ENCODE measurements around the gene MYH9.

Gene MYH9

DNA sequence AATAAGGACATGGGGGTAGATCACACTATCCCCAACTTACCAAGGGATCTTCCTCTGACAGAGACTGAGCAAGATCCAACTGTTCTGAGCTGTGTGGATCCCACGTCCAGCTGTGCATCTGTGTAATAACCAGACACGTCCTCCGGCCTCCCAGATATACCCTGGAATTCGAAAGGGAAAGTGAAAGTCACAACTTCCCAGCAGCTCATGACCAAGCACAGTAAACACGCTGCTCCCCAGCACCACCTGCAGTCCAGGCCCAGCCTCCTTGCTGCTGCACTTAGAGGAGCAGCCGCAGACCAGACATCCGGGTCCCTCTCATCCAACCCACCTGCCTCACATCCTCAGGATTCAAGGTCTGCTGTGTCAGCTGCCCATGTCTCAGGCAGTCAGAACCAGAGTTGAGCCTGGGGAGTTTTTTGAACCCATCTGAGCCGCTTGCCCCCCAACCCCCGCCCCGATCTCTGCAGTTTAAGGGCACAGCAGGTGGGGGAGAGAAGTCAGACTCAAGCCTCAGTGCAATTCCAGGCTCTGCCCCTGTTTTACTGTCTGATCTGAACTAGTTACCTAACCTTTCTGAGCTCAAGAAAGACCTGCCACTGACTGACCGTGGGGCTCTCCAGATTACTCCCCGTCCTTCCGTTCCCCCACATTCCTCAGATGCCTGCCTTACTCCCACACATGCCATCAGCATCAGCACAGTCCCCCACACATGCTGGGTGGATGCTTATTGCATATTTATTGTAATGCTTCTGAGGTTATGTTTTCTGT lies 148.2 kb downstream of the MYH9 start, which contains the start of gene APOL2:
TSS of gene APOL2 (minus strand) at position 127 of the 771 bp plus-strand sequence. CDS start 6,365 bp downstream, outside the sequence.
- peak; percentile 80 for DNase-seq (ENCODE audit: low spot score)
- in situ Hi-C loops (cut with MboI; ENCODE audit: low pct_unique_long_range_greater_than_20kb, low sequenced_read_pairs, unreplicated experiment), result no loop called here
- TF ChIP-seq, protein P1, sequence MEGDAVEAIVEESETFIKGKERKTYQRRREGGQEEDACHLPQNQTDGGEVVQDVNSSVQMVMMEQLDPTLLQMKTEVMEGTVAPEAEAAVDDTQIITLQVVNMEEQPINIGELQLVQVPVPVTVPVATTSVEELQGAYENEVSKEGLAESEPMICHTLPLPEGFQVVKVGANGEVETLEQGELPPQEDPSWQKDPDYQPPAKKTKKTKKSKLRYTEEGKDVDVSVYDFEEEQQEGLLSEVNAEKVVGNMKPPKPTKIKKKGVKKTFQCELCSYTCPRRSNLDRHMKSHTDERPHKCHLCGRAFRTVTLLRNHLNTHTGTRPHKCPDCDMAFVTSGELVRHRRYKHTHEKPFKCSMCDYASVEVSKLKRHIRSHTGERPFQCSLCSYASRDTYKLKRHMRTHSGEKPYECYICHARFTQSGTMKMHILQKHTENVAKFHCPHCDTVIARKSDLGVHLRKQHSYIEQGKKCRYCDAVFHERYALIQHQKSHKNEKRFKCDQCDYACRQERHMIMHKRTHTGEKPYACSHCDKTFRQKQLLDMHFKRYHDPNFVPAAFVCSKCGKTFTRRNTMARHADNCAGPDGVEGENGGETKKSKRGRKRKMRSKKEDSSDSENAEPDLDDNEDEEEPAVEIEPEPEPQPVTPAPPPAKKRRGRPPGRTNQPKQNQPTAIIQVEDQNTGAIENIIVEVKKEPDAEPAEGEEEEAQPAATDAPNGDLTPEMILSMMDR (IDR thresholded peaks at IDR 0.05; ENCODE audit: extremely low read depth, insufficient read depth, missing control alignments), result peak; percentile 74

DNA sequence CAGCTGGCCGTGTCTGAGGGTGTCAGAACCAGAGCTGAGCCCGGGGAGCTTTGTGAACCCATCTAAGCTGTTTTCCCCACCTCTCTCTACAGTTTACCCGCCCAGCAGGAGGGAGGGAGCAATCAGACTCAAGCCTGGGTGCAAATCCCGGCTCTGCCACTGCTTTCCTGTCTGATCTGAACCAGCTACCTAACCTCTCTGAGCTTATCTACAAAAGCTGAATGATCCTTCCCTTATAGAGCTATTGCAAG lies 148.7 kb downstream of the MYH9 start:
- TF ChIP-seq, protein P1 (IDR thresholded peaks at IDR 0.05; ENCODE audit: extremely low read depth, insufficient read depth, missing control alignments), result no peak
- DNase-seq (ENCODE audit: low spot score), result no peak

DNA sequence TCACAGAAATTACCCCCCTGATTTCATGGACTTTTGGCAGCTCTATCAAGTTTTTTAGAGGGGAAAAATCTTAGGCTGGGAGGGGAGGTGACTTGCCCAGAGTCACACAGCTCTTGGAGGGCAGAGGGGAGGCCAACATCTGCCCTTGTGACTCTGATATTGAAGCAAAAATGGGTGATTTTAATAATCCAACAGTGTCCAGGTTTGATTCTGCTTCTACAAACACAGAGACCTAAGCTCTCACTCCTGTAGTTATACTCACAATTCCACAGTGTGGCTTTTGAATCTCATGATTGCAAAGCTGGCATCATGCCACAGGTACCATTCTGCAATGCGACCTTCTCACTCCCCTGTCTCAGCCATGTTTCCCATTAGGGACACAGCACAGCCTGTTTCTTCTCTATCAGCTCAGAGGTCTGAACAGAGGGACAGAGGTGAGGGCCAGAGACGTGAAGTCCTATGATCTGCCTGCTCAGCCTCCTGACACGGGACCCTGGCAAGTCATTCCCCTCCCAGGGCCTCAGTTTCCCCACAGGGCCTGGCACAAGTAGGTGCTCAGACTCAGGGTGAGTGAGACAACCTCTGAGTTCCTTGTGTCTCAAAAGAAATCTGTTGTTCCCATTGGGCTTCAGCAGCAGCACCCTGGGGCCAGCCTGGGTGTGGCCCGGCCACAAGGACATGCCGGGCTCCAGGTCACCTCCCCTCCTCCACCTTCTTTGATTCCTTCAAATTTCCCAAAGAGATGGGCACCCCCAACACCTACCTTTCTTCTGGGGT lies 149.2 kb downstream of the MYH9 start:
- in situ Hi-C loops (cut with MboI; ENCODE audit: low pct_unique_long_range_greater_than_20kb, low sequenced_read_pairs, unreplicated experiment), result no loop called here
- TF ChIP-seq, protein P1 (IDR thresholded peaks at IDR 0.05; ENCODE audit: extremely low read depth, insufficient read depth, missing control alignments), result no peak
- DNase-seq (ENCODE audit: low spot score), result no peak

More for the DNA sequence above, 148.7 kb downstream of the MYH9 start:
- in situ Hi-C loops (cut with MboI; ENCODE audit: low pct_unique_long_range_greater_than_20kb, low sequenced_read_pairs, unreplicated experiment), result no loop called here

DNA sequence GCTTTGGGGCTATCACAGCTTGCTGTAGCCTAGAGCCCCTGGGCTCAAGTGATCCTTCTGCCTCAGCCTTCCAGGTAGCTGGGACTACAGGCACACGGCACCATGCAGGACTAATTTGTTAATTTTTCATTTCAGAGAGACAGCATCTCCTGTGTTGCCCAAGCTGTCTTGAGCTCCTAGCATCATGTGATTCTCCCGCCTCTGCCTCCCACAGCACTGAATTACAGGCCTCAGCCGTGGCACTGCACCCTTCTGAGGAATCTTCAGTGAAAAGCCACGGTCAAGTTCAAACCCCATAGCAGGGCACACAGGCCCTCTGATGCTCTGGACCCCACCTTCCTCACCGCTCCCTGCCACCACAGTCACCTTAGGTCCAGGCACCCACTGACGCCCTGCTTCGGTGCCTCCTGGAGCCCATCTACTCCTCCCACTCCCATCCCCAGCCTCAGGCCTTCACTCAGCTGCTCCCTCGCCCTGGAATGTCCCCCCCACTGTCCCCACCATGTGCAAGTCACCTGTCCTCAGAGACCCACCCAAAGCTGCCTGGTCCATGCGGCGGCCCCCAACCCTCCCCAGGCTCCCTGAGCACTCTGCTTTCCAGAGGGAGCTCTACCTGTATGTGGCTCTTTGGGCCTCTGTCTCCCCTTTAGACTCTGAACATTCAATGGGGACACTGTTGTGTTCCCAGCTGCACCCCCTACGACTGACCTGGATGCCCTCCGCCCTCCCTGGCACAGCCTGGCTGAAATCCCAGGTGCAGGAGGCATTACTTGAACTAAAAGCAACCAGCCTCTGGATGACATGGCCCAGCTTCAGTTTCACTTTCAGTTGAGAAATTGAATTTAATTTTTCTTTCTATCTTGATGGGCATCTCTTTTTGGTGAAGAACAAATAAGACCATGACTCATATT lies 150.1 kb downstream of the MYH9 start:
- peak; percentile 21 for DNase-seq (ENCODE audit: low spot score)
- in situ Hi-C loops (cut with MboI; ENCODE audit: low pct_unique_long_range_greater_than_20kb, low sequenced_read_pairs, unreplicated experiment), result no loop called here

DNA sequence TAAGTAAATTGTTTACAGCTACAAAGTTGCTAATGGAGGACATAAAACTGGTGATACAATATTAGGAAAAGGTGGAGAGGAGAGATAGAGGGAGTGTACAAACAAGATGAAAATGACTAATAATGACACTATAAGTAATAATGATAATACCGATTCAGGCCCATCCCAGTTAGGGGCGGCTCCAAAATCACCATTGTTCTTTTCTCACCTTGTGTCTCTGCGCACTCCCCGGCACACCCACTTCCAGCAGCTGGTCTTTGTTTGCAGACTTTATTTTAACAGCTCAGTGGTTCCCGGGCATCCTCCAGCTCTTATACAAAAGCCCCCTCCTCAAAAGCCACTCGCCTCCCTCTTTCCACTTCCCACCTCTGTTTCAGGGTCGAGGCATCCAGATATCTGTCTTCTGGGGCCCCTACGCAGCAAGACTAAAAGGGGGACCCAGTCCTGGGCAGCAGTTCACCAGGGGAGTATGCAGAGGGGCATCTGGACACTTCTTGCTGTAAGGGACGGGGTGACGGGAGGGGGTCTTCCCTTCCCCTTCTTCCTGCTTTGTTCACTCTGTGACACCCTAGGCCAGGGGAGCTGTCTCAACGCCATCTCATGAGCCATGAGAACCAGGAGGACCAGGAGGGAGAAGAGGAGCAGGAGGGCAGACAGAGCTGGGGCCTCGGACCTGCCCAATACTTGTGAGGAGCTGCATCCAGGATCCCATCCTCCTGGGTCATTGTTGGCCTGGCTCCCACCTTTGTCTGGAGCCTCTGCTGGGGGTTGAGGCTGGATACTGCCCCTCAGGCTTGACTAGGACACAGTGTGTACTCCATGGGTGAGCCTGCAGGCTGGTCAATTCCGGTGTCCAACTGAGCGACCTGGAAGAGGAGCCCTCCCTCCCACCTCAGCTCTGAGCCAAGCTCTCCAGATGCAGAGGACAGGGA lies 151.1 kb downstream of the MYH9 start:
- TF ChIP-seq, protein P1 (IDR thresholded peaks at IDR 0.05; ENCODE audit: extremely low read depth, insufficient read depth, missing control alignments), result no peak
- in situ Hi-C loops (cut with MboI; ENCODE audit: low pct_unique_long_range_greater_than_20kb, low sequenced_read_pairs, unreplicated experiment), result no loop called here
- no peak for DNase-seq (ENCODE audit: low spot score)

More for the DNA sequence above, 150.1 kb downstream of the MYH9 start:
- TF ChIP-seq, protein P1 (IDR thresholded peaks at IDR 0.05; ENCODE audit: extremely low read depth, insufficient read depth, missing control alignments), result no peak
